GM12801 (cell line): ENCODE data around the gene ZNF511.

Experiments
- TF ChIP-seq, protein P1 (sequence below): IDR thresholded peaks from one replicate; pipeline ENCODE4 v1.5.1; 2011; ENCODE audit warnings: control low read depth; ENCODE audit not compliant: insufficient read length; ENCODE audit errors: extremely low read depth

The ZNF511 gene

DNA sequence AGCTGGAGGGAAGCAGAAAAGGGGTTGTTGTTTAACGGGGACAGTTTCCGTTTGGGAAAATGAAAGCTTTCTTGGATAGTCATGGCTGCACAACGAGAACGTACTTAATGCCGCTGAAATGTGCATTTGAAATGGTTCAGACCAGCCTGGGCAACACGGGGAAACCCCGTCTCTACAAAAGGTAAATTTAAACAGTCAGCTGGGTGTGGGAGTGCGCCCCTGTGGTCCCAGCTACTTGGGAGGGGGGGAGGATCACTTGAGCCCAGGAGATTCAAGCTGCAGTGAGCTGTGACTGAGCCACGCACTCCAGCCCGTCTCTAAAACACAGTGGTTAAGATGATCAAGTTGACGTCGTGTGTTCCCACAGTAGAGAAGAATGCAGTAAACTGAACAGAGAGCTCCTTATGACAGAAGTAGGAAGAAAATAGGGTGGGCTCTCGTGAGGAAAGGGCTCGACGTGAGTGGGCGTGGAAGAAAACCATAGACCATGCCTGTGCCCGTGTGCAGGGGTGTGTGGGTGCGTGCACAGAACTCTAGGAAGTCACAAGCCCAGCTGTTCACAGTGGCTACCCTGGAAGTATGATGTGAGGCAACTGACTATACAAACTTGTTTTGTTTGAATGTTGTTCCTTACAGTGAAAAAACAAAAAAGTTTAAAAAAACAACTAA lies 53.2 kb downstream of the ZNF511 start:
- TF ChIP-seq, protein P1, sequence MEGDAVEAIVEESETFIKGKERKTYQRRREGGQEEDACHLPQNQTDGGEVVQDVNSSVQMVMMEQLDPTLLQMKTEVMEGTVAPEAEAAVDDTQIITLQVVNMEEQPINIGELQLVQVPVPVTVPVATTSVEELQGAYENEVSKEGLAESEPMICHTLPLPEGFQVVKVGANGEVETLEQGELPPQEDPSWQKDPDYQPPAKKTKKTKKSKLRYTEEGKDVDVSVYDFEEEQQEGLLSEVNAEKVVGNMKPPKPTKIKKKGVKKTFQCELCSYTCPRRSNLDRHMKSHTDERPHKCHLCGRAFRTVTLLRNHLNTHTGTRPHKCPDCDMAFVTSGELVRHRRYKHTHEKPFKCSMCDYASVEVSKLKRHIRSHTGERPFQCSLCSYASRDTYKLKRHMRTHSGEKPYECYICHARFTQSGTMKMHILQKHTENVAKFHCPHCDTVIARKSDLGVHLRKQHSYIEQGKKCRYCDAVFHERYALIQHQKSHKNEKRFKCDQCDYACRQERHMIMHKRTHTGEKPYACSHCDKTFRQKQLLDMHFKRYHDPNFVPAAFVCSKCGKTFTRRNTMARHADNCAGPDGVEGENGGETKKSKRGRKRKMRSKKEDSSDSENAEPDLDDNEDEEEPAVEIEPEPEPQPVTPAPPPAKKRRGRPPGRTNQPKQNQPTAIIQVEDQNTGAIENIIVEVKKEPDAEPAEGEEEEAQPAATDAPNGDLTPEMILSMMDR: no peak
